Glutamatergic neuron (in vitro differentiated cells): ENCODE results near the gene DLST. TPM values are rescaled to one million over a fixed set of nuclear protein-coding genes. Genes with fewer than 3 reads are reported as not detected.
"Not testable (repeated sequence)": the region's sequence is repeated elsewhere in the genome, so short reads cannot be mapped to it uniquely, and the experiment has no call there.

Source experiments
- DNase-seq: peaks from one replicate; pipeline ENCODE4 v3.0.0; 2022
- H3K27ac Mint-ChIP-seq: one replicate; pipeline ENCODE4 v1.8.0; 2020; ENCODE audit warnings: mild to moderate bottlenecking, mixed read lengths, inconsistent platforms; ENCODE audit not compliant: unreplicated experiment
- H3K27me3 Mint-ChIP-seq: one replicate; pipeline ENCODE4 v1.8.0; 2020; ENCODE audit warnings: mild to moderate bottlenecking, moderate library complexity, mixed read lengths, inconsistent platforms; ENCODE audit not compliant: unreplicated experiment
- H3K36me3 Mint-ChIP-seq: one replicate; pipeline ENCODE4 v1.8.0; 2020; ENCODE audit warnings: mild to moderate bottlenecking, mixed read lengths, inconsistent platforms; ENCODE audit not compliant: unreplicated experiment
- H3K4me1 Mint-ChIP-seq: one replicate; pipeline ENCODE4 v1.8.0; 2020; ENCODE audit warnings: mild to moderate bottlenecking, low read depth, mixed read lengths, inconsistent platforms; ENCODE audit not compliant: unreplicated experiment
- H3K4me3 Mint-ChIP-seq: one replicate; pipeline ENCODE4 v1.8.0; 2020; ENCODE audit warnings: mild to moderate bottlenecking, mixed read lengths, inconsistent platforms; ENCODE audit not compliant: unreplicated experiment
- H3K9me3 Mint-ChIP-seq: one replicate; pipeline ENCODE4 v1.8.0; 2020; ENCODE audit warnings: mild to moderate bottlenecking, moderate library complexity, mixed read lengths, inconsistent platforms; ENCODE audit not compliant: unreplicated experiment
- CTCF ChIP-seq: fragments of 200-600 bp; sonication (generic); IDR thresholded peaks from one replicate; pipeline ENCODE4 v1.5.0; 2021; ENCODE audit not compliant: partially characterized antibody, unreplicated experiment
- total RNA-seq: library from RNA; stranded (reverse); fragmentation: NEBNext Ultra II Directional; extraction: Animal tissue kit (Norgen Biotek cat#: 25700); gene quantifications from one replicate; pipeline ENCODE4 v1.2.1, GENCODE V29; 2021; ENCODE audit not compliant: unreplicated experiment

DLST gene
- total RNA-seq, 1 donor from 2014 or later: 114 TPM

- TF ChIP-seq CTCF: no peak
- H3K4me1 Mint-ChIP-seq: peaks cover 28% of the 10 kb centered on the region
- H3K27me3 Mint-ChIP-seq: peaks cover 4% of the 10 kb centered on the region
- no peaks in the 10 kb centered on the region for H3K36me3 Mint-ChIP-seq
- H3K9me3 Mint-ChIP-seq: peaks cover 5% of the 10 kb centered on the region
- DNase-seq: peak; percentile 18
- H3K4me3 Mint-ChIP-seq: peak overlapping the region; percentile 23
- H3K27ac Mint-ChIP-seq: peak overlapping the region; percentile 41
Measured at GRCh38 chr14:74932401-74932901, 50.7 kb downstream of the DLST start.

- not testable (repeated sequence) for H3K27me3 Mint-ChIP-seq, DNase-seq, H3K27ac Mint-ChIP-seq, H3K9me3 Mint-ChIP-seq, H3K36me3 Mint-ChIP-seq, H3K4me3 Mint-ChIP-seq
- peaks cover 28% of the 10 kb centered on the region for H3K4me1 Mint-ChIP-seq
Measured at GRCh38 chr14:74932936-74933335, 51.2 kb downstream of the DLST start.

- no peak for TF ChIP-seq CTCF
- Mint-ChIP-seq H3K4me1 (peaks cover 30% of the 10 kb centered on the region), H3K27me3 (peaks cover 5% of the 10 kb centered on the region), H3K27ac (peak overlapping the region; percentile 79), H3K36me3 (no peaks in the 10 kb centered on the region), H3K4me3 (peak overlapping the region; percentile 42), H3K9me3 (peaks cover 9% of the 10 kb centered on the region)
- DNase-seq: no peak
Measured at GRCh38 chr14:74934041-74934440, 52.3 kb downstream of the DLST start.

- no peak for TF ChIP-seq CTCF
- Mint-ChIP-seq H3K9me3 (peaks cover 9% of the 10 kb centered on the region), H3K27ac (peak overlapping the region; percentile 79), H3K4me1 (peaks cover 36% of the 10 kb centered on the region), H3K4me3 (peak overlapping the region; percentile 42), H3K36me3 (no peaks in the 10 kb centered on the region), H3K27me3 (peaks cover 5% of the 10 kb centered on the region)
- peak; percentile 67 for DNase-seq
Measured at GRCh38 chr14:74934476-74935359, 53.0 kb downstream of the DLST start.

GRCh38 chr14:74935360-74935680 lies 53.6 kb downstream of the DLST start:
- Mint-ChIP-seq H3K4me3 (peak overlapping the region; percentile 42), H3K27ac (peak overlapping the region; percentile 79), H3K27me3 (peaks cover 5% of the 10 kb centered on the region), H3K36me3 (no peaks in the 10 kb centered on the region), H3K9me3 (peaks cover 9% of the 10 kb centered on the region), H3K4me1 (peaks cover 39% of the 10 kb centered on the region)
- no peak for TF ChIP-seq CTCF
- DNase-seq: no peak
